OCI-LY1 (cell line): ENCODE measurements around the gene LPAR1.

ENCODE experiments used
- CTCF ChIP-seq: fragments of 200-600 bp; sonication (generic), shearing (Covaris generic); IDR thresholded peaks from 2 replicates; pipeline ENCODE4 v1.5.1; 2017; ENCODE audit warnings: mild to moderate bottlenecking, antibody characterized with exemption, low read length, moderate library complexity, mixed read lengths
- EZH2 ChIP-seq: fragments of 200-600 bp; sonication (generic), shearing (Covaris generic); IDR thresholded peaks from 2 replicates; pipeline ENCODE4 v1.8.0; 2017; ENCODE audit warnings: borderline replicate concordance, mixed run types, mild to moderate bottlenecking, antibody characterized with exemption, low read length, moderate library complexity, mixed read lengths

- no peak for TF ChIP-seq CTCF
- TF ChIP-seq EZH2: no peak
Observed at GRCh38 chr9:110880189-110880588, 158.1 kb downstream of the LPAR1 start.
